Measurements from ENCODE around the gene PTGDR2. TPM values are rescaled to one million over a fixed set of nuclear protein-coding genes. Genes with fewer than 3 reads are reported as not detected.

The PTGDR2 gene
- total RNA-seq, 2 donors from 2014 or later, result 0.25 TPM; not detected in 1

GRCh38 chr11:60878245-60879101 is 22.7 kb upstream of the PTGDR2 start:
- ATAC-seq (no peak), DNase-seq (ENCODE audit: low spot score in 2 of 2) (no peak)
- Mint-ChIP-seq H3K9me3 (no peaks in the 10 kb centered on the region), H3K36me3 (peaks cover 0 to 5% of the 10 kb centered on the region in 2 donors), H3K27ac (no peak overlapping the region)

GRCh38 chr11:60876168-60876485 is 20.4 kb upstream of the PTGDR2 start:
- Mint-ChIP-seq H3K27ac (peak overlapping the region in 1 of 2 donors; percentile 85), H3K36me3 (peaks cover 0 to 5% of the 10 kb centered on the region in 2 donors), H3K9me3 (no peaks in the 10 kb centered on the region)
- ATAC-seq, result no peak
- no peak for DNase-seq (ENCODE audit: low spot score in 2 of 2)

- Mint-ChIP-seq H3K27ac (no peak overlapping the region), H3K36me3 (peaks cover 0 to under 1% of the 10 kb centered on the region in 2 donors), H3K9me3 (no peaks in the 10 kb centered on the region)
- DNase-seq (ENCODE audit: low spot score in 2 of 2) (peak in 1 of 2 donors; percentile 41), ATAC-seq (no peak)
These were observed 19.8 kb upstream of the PTGDR2 start for GRCh38 chr11:60875366-60876167.

- DNase-seq (ENCODE audit: low spot score in 2 of 2) (peak in 1 of 2 donors; percentile 48), ATAC-seq (no peak)
- H3K36me3 Mint-ChIP-seq, result no peaks in the 10 kb centered on the region
- H3K27ac Mint-ChIP-seq, result peak overlapping the region in 1 of 2 donors; percentile 36
- no peaks in the 10 kb centered on the region for H3K9me3 Mint-ChIP-seq
These were observed 18.9 kb upstream of the PTGDR2 start for GRCh38 chr11:60874421-60875365.

GRCh38 chr11:60873533-60873932 is 17.8 kb upstream of the PTGDR2 start:
- ATAC-seq (no peak), DNase-seq (ENCODE audit: low spot score in 2 of 2) (peak in 1 of 2 donors; percentile 47)
- H3K27ac Mint-ChIP-seq, result no peak overlapping the region
- H3K9me3 Mint-ChIP-seq, result no peaks in the 10 kb centered on the region
- no peaks in the 10 kb centered on the region for H3K36me3 Mint-ChIP-seq

- no peaks in the 10 kb centered on the region for H3K36me3 Mint-ChIP-seq
- DNase-seq (ENCODE audit: low spot score in 2 of 2), result peak in 1 of 2 donors; percentile 30
- no peak overlapping the region for H3K27ac Mint-ChIP-seq
- ATAC-seq, result no peak
- no peaks in the 10 kb centered on the region for H3K9me3 Mint-ChIP-seq
These were observed 17.3 kb upstream of the PTGDR2 start for GRCh38 chr11:60872961-60873524.

- DNase-seq (ENCODE audit: low spot score in 2 of 2) (peak in 1 of 2 donors; percentile 44), ATAC-seq (no peak)
- Mint-ChIP-seq H3K9me3 (no peaks in the 10 kb centered on the region), H3K36me3 (no peaks in the 10 kb centered on the region), H3K27ac (no peak overlapping the region)
These were observed 16.6 kb upstream of the PTGDR2 start for GRCh38 chr11:60872124-60872960.

GRCh38 chr11:60871378-60872061 is 15.8 kb upstream of the PTGDR2 start:
- DNase-seq (ENCODE audit: low spot score in 2 of 2) (no peak), ATAC-seq (no peak)
- no peaks in the 10 kb centered on the region for H3K36me3 Mint-ChIP-seq
- no peaks in the 10 kb centered on the region for H3K9me3 Mint-ChIP-seq
- no peak overlapping the region for H3K27ac Mint-ChIP-seq

- H3K27ac Mint-ChIP-seq, result peak overlapping the region in 1 of 2 donors; percentile 14
- peak in 1 of 2 donors; percentile 23 for DNase-seq (ENCODE audit: low spot score in 2 of 2)
- H3K36me3 Mint-ChIP-seq, result no peaks in the 10 kb centered on the region
- no peaks in the 10 kb centered on the region for H3K9me3 Mint-ChIP-seq
- ATAC-seq, result no peak
These were observed 15.1 kb upstream of the PTGDR2 start for GRCh38 chr11:60870733-60871377.

- DNase-seq (ENCODE audit: low spot score in 2 of 2), result no peak
- Mint-ChIP-seq H3K27ac (no peak overlapping the region), H3K9me3 (no peaks in the 10 kb centered on the region), H3K36me3 (no peaks in the 10 kb centered on the region)
- ATAC-seq, result no peak
These were observed 14.5 kb upstream of the PTGDR2 start for GRCh38 chr11:60870276-60870675.

- ATAC-seq (no peak), DNase-seq (ENCODE audit: low spot score in 2 of 2) (peak in 1 of 2 donors; percentile 13)
- Mint-ChIP-seq H3K36me3 (no peaks in the 10 kb centered on the region), H3K27ac (peak overlapping the region in 1 of 2 donors; percentile 30), H3K9me3 (no peaks in the 10 kb centered on the region)
These were observed 13.7 kb upstream of the PTGDR2 start for GRCh38 chr11:60869451-60869825.

GRCh38 chr11:60868682-60869450 is 13.1 kb upstream of the PTGDR2 start:
- ATAC-seq (no peak), DNase-seq (ENCODE audit: low spot score in 2 of 2) (peak in 1 of 2 donors; percentile 23)
- H3K36me3 Mint-ChIP-seq, result no peaks in the 10 kb centered on the region
- no peak overlapping the region for H3K27ac Mint-ChIP-seq
- H3K9me3 Mint-ChIP-seq, result no peaks in the 10 kb centered on the region

GRCh38 chr11:60867871-60868681 is 12.3 kb upstream of the PTGDR2 start:
- peak in 1 of 2 donors; percentile 16 for DNase-seq (ENCODE audit: low spot score in 2 of 2)
- no peak for ATAC-seq
- Mint-ChIP-seq H3K27ac (no peak overlapping the region), H3K36me3 (no peaks in the 10 kb centered on the region), H3K9me3 (no peaks in the 10 kb centered on the region)
